DMS114 treated with DMSO at 0.1 percent for 48 hours (cell line): ENCODE measurements around the gene MTFMT.
"Not testable (repeated sequence)": the region's sequence is repeated elsewhere in the genome, so short reads cannot be mapped to it uniquely, and the experiment has no call there.

ENCODE experiments used
- DNase-seq: peaks from one replicate; lab custom pipeline; 2025; ENCODE audit not compliant: unreplicated experiment; lab: John Stamatoyannopoulos, UW

Gene MTFMT

DNA sequence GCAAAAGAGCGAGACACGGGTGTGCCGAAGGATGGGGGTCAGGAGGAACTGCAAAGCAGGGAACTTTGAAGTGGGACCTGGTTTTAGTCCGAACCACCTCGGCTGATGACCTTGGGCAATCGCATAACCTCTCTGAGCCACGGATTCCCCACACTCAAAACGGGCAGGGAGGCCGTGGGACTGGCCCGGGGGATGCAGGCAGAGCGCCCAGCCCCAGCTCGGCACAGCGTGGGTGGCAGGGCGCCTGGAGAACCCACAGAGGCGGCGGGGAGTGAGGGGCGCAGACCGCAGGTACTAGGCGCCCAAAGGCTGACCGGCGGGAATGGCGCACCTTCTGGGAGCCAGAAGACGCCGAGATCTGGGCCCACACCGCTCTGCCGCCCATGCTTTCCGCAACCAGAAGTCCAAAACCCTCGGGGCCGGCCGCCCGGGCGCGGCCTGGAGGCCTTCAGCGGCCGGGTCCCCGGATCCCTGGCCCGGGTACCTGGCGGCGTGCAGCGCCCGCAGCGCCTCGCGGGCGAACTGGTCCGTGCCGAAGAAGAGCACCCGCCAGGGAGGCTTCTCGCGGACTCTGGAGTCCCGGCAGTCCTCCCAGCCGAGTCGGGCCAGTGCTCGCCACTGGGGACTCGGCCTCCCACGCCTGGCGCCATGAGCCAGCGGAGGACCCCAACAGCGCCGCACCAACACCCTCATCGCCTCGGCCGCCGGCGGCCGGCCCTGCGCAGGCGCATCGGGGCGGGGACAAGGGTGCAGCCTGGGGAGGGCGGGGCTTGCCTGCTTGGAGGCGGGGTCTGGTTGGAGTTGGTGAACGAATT lies at the start of gene MTFMT:
Gene MTFMT (minus strand): TSS at position 719 of the 815 bp plus-strand sequence. CDS start 26 bp downstream, at position 693.
- DNase-seq, result peak; percentile 76

DNA sequence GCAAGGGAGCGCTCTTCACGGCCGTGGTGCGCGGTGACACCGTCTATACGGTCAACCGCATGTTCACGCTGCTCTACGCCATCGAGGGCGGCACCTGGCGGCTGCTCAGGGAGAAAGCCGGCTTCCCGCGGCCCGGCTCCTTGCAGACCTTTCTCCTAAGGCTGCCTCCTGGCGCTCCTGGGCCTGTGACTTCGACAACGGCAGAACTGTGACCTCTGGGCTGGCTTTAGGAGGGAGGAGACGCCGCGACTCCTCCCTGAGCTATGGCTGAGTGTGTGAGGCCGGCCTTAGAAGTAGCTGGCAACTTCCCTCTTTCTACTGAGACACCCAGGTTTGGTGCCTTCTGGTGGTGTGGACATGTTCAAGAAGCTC lies 48.5 kb upstream of the MTFMT start:
- no peak for DNase-seq

DNA sequence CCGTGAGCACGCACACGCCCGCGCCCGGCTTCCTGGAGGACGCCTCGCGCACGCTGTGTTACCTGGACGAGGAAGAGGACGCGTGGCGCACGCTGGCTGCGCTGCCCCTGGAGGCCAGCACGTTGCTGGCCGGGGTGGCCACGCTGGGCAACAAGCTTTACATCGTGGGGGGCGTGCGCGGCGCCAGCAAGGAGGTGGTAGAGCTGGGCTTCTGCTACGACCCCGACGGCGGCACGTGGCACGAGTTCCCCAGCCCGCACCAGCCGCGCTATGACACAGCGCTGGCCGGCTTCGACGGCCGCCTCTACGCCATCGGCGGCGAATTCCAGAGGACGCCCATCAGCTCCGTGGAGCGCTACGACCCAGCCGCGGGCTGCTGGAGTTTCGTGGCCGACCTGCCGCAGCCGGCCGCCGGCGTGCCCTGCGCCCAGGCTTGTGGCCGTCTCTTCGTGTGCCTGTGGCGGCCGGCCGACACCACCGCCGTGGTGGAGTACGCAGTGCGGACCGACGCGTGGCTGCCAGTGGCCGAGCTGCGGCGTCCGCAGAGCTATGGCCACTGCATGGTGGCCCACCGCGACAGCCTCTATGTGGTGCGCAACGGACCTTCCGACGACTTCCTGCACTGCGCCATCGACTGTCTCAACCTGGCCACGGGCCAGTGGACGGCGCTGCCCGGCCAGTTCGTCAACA lies 48.0 kb upstream of the MTFMT start:
- DNase-seq, result no peak

DNA sequence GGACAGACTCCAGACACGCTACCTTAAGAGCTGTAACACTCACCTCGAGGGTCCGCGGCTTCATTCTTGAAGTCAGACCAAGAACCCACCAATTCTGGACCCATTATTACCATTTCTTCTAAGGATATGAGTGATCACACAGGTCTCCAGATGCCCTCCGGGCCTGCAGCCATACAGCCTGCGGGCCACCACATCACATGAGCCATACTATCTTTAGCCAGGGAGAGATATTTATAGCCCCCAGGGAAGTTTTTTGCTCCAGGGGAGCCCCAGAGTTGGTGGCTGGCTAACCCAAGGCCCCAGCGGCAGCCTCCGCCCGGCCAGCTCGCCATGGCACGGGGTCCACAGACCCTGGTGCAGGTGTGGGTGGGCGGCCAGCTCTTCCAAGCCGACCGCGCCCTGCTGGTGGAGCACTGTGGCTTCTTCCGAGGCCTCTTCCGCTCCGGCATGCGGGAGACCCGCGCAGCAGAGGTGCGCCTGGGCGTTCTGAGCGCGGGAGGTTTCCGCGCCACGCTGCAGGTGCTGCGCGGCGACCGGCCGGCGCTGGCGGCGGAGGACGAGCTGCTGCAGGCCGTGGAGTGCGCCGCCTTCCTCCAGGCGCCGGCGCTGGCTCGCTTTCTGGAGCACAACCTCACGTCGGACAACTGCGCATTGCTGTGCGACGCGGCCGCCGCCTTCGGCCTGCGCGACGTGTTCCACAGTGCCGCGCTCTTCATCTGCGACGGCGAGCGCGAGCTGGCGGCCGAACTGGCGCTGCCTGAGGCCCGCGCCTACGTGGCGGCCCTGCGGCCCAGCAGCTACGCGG lies 47.2 kb upstream of the MTFMT start, which contains the start of gene KBTBD13:
Gene KBTBD13 (plus strand): TSS at position 261 of the 805 bp plus-strand sequence. CDS start 70 bp downstream, at position 331.
- DNase-seq, result no peak

DNA sequence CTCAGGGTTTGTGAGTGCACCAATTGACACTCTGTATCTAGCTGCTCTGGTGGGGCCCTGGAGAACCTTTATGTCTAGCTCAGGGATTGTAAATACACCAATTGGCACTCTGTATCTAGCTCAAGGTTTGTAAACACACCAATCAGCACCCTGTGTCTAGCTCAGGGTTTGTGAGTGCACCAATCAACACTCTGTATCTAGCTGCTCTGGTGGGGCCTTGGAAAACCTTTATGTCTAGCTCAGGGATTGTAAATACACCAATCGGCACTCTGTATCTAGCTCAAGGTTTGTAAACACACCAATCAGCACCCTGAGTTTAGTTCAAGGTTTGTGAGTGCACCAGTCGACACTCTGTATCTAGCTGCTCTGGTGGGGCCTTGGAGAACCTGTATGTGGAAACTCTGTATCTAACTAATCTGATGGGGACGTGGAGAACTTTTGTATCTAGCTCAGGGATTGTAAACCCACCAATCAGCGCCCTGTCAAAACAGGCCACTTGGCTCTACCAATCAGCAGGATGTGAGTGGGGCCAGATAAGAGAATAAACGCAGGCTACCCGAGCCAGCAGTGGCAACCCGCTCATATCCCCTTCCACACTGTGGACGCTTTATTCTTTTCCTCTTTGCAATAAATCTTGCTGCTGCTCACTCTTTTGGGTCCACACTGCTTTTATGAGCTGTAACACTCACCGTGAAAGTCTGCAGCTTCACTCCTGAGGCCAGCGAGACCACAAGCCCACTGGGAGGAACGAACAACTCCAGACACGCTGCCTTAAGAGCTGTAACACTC lies 46.4 kb upstream of the MTFMT start:
- not testable (repeated sequence) for DNase-seq

DNA sequence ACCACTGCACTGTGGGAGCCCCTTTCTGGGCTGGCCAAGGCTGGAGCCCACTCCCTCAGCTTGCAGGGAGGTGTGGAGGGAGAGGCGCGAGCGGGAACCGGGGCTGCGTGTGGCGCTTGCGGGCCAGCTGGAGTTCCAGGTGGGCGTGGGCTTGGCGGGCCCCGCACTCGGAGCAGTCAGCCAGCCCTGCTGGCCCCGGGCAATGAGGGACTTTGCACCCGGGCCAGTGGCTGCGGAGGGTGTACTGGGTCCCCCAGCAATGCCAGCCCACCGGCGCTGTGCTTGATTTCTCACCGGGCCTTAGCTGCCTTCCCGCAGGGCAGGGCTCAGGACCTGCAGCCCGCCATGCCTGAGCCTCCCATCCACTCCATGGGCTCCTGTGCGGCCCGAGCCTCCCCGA lies 45.5 kb upstream of the MTFMT start:
- DNase-seq, result not testable (repeated sequence)

DNA sequence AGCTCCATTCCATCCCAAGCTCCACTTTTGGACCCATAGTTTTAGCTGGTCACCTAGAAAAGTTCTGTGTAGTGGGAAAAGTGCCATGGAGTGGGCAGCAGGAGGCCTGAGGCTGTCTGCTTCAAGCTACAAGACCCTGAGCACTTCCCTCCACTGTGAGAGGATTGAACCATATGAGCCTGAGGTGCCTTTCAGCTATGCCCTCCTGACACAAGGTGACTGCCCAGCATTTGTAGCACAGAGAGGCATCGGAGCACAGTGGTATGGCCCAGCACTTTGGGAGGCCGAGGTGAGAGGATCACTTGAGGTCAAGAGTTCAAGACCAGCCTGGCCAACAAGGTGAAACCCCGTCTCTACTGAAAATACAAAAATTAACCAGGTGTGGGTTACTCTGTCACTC lies 43.2 kb upstream of the MTFMT start:
- DNase-seq, result no peak

DNA sequence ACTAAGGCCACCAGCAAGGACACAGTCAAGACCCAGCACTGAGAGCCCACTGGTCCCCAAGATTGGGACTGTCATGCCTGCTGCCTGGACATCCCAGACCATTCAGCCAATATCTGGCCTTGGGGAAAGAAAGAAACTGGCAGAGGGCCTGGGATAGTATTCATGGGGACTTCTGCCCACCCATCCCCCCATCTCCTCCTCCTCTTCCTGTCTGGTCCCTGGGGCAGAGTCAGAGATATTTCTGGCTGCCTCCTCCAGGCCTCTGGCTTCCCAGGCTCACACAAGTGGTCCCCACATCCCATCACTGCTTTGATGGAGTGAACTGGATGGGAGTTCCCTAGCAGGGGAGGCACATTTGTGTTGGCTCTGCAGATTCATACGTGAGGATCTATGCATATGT lies 42.6 kb upstream of the MTFMT start:
- DNase-seq, result no peak

DNA sequence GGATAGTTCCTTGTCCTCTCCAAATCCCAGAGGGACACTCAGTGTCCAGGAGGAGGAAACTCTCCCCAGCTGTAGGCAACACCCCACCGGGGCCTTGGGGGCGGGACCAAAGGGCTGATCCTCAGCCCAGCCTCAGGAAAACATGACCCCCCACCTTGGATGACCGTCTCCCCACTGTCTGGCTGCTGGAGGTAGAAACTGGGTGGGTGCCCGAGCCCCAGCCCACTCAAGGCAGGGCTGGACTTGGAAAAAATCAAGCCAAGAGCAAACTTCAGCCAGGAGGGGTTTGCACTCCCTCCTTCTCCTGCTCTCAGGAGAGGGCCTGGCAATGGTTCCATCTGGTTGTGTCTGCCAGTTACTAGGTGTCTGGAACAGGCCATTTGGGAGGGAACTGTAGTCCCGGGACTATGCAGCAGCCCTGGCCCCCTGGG lies 42.0 kb upstream of the MTFMT start:
- DNase-seq, result no peak

DNA sequence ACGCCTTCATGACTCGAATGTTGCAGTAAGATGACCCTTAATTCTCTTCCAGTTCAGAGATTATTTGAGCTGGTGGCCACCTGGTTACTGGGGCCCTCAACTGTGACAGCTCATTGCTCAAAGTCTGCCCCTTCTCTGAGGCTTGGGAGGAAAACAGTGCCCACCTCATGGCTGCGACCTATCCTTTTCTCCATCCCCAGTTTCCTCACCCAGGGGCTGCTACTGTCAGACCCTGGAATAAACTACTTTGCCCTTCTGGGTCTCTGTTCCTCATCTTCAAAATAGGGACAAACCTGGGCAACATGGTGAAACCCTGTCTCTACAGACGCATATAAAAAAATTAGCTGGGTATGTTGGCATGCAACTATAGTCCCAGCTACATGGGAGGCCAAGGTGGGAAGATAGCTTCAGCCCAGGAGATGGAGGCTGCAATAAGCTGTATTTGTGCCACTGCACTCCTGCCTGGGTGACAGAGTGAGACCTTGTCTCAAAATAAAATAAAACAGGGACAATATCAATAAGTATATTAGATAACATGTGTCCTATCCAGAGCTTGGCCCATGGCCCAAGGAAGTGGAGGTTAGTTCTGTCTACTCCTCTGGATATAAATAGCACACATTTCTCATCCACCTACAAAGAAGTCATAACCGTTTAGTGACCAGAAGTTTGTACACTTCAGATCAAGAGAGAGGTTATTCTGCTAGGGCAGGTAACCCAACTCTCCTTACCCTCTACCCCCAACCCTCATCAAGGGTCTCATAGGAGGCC lies 40.5 kb upstream of the MTFMT start:
- DNase-seq, result no peak

DNA sequence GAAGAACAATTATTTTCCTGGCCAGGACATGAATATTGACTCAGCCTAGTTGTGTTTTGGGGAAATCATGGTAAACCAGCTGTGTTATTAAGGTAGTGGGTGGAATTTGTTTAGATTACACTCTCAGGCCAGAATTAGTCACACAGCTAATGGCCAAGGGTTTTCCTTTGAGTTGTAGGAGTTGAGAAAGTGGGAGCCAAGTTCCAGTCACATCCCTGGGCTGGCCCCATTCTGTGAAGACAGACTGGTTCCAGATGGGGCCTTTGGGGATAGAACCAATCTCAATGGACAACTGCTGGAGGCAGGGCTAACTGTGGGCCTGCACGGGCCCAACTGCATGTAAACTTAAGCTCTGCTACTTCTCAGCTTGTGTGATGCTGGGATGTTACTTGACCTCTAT lies 39.7 kb upstream of the MTFMT start:
- no peak for DNase-seq

DNA sequence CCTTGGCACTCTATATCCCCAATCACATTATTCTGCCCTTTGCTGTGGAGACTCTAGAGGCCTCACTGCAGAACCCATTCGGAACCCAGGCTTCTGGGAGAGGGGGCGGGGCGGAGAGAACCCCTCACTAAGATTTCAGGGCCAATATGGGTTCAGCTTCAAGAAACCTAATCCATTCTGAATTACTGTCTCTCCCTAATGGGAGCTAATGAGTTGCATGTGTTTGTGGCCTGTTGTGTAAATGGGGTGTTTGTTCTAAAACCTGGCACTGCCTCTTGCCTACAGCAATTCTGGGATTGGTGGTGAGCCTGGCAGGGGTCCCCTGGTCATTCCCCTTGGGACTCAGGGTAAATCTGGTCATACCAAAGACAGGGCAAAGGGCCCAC lies 39.0 kb upstream of the MTFMT start:
- DNase-seq, result no peak

DNA sequence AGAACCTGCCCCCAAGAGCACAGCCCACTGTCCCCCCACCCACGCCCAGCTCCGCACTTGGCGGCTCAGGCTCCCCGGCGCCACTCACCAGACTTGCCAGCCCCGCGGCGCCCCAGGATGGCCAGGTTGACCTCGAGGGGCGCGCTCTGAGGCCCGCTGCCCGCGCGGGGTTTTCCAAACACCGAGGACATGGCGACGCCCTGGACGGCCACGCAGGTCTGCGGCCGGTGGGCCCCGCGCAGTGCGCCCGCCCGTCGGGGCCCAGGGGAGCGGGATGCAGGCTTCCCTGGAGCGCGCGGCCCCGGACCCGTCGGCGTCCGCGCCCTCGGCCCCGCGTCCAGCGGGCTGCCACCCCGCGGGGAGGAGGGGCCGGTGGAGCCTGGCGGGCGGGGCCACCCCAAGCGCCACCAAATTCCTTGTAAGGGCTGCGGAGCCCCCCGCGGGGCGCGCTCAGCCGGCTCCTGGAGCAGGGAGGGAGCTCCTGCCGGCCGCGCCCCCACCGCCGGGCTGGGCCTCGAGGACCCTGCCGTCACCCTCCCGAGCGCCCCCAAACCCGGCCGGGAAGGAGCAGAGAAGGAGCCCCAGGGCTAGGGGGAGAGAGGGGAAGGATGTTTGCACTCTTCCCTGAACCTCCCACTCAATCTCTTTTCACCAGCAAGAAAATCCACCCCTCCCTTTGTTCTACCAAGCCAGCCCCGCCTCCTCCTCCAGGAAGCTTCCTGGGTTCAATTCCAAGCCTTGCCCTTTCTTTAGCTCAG lies 38.4 kb upstream of the MTFMT start, which contains the start of gene RASL12:
Gene RASL12 (minus strand): TSS at position 347 of the 758 bp plus-strand sequence. CDS start 156 bp downstream, at position 191.
- DNase-seq, result no peak

DNA sequence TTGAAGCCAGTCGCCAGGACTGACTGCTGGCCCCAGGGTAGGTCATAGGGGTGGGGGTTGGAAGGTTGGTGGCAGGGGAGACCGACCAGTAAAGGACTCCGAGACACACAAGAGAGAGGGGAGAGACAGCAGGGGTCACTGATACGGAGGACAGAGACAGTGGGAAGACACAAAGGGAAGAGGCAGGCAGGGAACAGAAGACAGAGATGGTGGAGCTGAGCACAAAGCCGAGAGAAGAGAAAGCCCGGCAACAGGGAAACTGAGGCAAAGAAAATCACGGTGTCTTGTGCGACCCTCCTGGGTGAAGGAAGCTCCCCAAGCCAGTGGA lies 37.8 kb upstream of the MTFMT start:
- DNase-seq, result no peak

DNA sequence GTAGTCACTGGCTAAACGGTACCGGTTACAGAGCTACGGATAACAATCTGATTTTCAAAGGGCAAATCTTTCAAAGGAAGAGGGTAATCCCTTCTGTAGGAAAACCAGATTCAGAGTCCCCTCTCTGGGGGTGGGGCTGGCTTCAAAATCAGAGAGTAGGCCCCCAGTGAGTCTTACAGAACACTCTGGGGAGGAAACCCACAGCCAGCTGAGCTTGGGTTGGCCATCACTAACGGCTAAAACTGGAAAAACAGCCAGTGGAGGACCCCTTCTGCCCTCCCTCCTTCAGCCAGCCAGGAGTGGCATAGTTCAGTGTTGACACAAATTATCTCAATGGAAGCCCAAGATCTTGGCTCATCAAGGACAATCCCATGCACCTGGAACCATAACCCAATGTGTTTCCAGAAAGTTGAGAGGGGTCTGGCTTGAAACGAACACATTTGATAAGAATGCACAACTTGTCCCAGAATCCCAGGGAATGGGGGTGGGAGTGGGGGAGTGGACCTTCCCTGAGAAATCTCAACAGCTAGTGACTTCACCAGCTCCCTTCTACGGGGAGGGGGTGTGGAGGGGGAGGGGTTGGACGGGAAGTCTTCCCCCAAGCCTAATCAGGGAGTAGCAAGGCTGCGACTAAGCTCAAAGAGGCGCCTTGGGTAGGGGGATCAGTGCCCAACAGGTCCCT lies 37.3 kb upstream of the MTFMT start:
- DNase-seq, result no peak

DNA sequence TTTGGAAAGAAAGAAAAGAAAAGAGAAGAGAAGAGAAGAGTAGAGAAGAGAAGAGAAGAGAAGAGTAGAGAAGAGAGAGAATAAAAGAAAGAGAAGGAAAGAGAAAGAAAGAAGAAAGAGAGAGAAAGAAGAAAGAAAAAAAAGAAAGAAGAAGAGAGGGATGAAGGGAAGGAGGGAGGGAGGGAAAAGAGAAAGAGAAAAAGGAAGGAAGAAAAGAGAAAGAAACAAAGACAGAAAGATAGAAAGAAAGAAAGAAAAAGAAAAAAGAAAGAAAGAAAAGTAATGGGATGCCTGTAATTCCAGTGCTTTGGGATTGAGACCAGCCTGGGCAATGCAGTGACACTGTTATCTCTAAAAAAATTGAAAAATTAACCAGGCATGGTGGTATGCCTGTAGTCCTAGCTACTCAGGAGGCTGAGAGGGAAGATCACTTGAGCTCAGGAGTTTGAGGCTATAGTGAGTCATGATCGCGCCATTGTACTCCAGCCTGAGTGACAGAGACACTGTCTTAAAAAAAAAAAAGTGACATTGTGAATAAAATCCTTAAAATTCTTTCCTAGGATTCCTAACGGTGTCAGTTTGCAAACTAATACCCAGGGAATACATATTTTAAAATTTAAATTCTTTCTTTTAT lies 36.7 kb upstream of the MTFMT start:
- no peak for DNase-seq

DNA sequence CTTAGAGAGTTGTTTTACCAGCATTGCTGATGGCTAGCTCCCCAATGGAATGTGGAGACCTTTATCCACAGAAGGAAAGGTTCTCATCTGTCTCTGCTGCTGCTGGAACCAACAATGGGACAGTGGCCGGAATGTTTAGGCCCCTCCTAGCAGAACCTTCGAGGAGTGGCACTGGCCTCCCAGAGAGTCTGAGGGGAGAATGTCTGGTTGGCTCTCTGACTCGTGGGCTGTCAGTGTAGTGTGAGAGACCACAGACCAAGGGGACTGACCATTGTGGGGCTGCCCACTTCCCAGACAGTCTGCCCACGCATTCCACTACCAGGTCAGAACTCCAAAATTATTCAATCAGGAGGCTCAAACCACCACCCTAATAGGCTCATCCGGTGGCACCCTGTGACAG lies 33.3 kb upstream of the MTFMT start:
- no peak for DNase-seq

DNA sequence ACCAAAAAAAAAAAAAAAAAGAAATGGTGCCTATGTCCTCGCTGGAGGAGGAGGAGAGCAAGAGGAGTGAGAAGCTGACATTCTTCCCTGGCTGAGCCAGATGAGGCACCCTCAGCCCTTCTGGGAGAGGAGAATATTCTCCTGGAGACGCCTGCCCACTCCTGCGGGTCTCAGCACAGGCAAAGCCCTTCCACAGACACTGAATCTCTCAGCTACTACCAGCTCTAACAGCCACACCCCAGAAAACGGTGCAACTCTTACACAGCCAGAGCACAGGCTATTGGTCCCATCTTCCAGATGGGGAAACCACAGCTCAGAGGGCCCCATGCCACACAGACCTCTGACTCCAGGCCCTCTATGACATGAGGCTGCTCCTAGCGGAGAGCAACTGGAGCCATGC lies 32.6 kb upstream of the MTFMT start:
- no peak for DNase-seq
